KG1 (cell line): ENCODE measurements around the gene VTI1B.
"Not testable (repeated sequence)": the region's sequence is repeated elsewhere in the genome, so short reads cannot be mapped to it uniquely, and the experiment has no call there.

Source experiments
- DNase-seq: peaks from one replicate; lab custom pipeline; 2025; lab: John Stamatoyannopoulos, UW

Gene VTI1B

GRCh38 chr14:67630186-67630585, 44.2 kb downstream of the VTI1B start:
- no peak for DNase-seq

- no peak for DNase-seq
These were observed 46.9 kb downstream of the VTI1B start for GRCh38 chr14:67627519-67627918.

- DNase-seq = not testable (repeated sequence)
These were observed 48.3 kb downstream of the VTI1B start for GRCh38 chr14:67626131-67626530.

- DNase-seq = no peak
These were observed 51.3 kb downstream of the VTI1B start for GRCh38 chr14:67623114-67623513.

GRCh38 chr14:67622675-67623074, 51.8 kb downstream of the VTI1B start:
- no peak for DNase-seq

- no peak for DNase-seq
These were observed 54.1 kb downstream of the VTI1B start for GRCh38 chr14:67620217-67620785.

- peak; percentile 37 for DNase-seq
These were observed 54.8 kb downstream of the VTI1B start, which contains the start of gene ARG2 for GRCh38 chr14:67619446-67620216. Gene ARG2 (plus strand): TSS chr14:67619920. CDS start chr14:67619978, 58 bp downstream.

- DNase-seq = peak; percentile 57
These were observed 55.8 kb downstream of the VTI1B start for GRCh38 chr14:67618617-67619063.

GRCh38 chr14:67610491-67610890, 63.9 kb downstream of the VTI1B start:
- no peak for DNase-seq

- DNase-seq = no peak
These were observed 64.7 kb downstream of the VTI1B start for GRCh38 chr14:67609642-67610310.

GRCh38 chr14:67607646-67608045, 66.8 kb downstream of the VTI1B start:
- DNase-seq = no peak

- no peak for DNase-seq
These were observed 71.4 kb downstream of the VTI1B start for GRCh38 chr14:67602995-67603545.

- no peak for DNase-seq
These were observed 72.4 kb downstream of the VTI1B start for GRCh38 chr14:67602076-67602475.

GRCh38 chr14:67600562-67600974, 73.9 kb downstream of the VTI1B start:
- not testable (repeated sequence) for DNase-seq

GRCh38 chr14:67599698-67600561, 74.5 kb downstream of the VTI1B start, which contains the start of gene PIGH:
Gene PIGH (minus strand): TSS chr14:67600268. CDS start chr14:67600203, 65 bp downstream.
- DNase-seq = peak; percentile 81
